Measurements from ENCODE around the gene ZCCHC24. TPM values are rescaled to one million over a fixed set of nuclear protein-coding genes. Genes with fewer than 3 reads are reported as not detected.

Gene ZCCHC24
- total RNA-seq, 1 donor from 2014 or later = 34.7 TPM

GRCh38 chr10:79472951-79473350 is 27.5 kb upstream of the ZCCHC24 start:
- ATAC-seq (no peak), DNase-seq (no peak)
- Histone ChIP-seq H3K27ac (no peak overlapping the region), H3K4me1 (peaks cover 9% of the 10 kb centered on the region), H3K4me3 (no peak overlapping the region), H3K36me3 (no peaks in the 10 kb centered on the region), H3K27me3 (ENCODE audit: low read depth) (no peaks in the 10 kb centered on the region), H3K9me3 (no peaks in the 10 kb centered on the region)
- intact Hi-C loops (cut with DNase I) = no loop called here
- TF ChIP-seq CTCF (IDR thresholded peaks at IDR 0.05) = no peak

DNA sequence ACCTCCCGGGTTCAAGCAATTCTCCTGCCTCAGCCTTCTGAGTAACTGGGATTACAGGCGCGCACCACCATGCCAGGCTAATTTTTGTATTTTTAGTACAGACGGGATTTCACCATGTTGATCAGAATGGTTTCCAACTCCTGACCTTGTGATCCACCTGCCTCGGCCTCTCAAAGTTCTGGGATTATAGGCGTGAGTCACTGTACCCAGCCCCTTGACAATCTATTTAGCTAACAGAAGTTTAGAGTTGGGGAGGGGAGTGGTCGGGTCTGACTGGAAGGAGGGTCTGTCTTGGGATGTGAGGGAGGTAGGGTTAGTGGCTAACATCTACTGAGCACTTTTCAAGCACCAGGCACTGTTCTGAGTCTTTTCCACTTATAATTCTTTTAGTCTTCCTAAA is 27.0 kb upstream of the ZCCHC24 start:
- no peak for DNase-seq
- intact Hi-C loops (cut with DNase I) = no loop called here

DNA sequence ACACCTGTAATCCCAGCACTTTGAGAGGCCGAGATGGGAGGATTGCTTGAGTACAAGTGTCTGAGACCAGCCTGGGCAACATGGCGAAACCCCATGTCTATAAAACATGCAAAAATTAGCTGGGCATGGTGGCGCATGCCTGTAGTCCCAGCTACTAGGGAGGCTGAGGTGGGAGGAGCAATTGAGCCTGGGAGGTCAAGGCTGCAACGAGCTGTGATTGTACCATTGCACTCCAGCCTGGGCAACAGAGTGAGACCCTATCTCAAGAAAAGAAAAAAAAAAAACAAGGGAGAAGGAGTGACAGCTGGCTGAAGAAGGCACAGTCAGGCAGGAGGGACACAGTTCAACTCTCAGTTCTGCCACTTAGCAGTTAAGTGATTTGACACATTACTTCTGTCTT is 26.4 kb upstream of the ZCCHC24 start:
- no peak for TF ChIP-seq CTCF (IDR thresholded peaks at IDR 0.05)
- no peaks in the 10 kb centered on the region for H3K9me3 ChIP-seq
- H3K4me3 ChIP-seq = no peak overlapping the region
- DNase-seq (no peak), ATAC-seq (no peak)
- peaks cover 20% of the 10 kb centered on the region for H3K4me1 ChIP-seq
- no peak overlapping the region for H3K27ac ChIP-seq
- intact Hi-C loops (cut with DNase I) = no loop called here
- no peaks in the 10 kb centered on the region for H3K27me3 ChIP-seq (ENCODE audit: low read depth)
- no peaks in the 10 kb centered on the region for H3K36me3 ChIP-seq

More for the DNA sequence above, 27.0 kb upstream of the ZCCHC24 start:
- H3K4me1 ChIP-seq = peaks cover 14% of the 10 kb centered on the region
- H3K36me3 ChIP-seq = no peaks in the 10 kb centered on the region
- H3K9me3 ChIP-seq = no peaks in the 10 kb centered on the region
- no peaks in the 10 kb centered on the region for H3K27me3 ChIP-seq (ENCODE audit: low read depth)
- TF ChIP-seq CTCF (IDR thresholded peaks at IDR 0.05) = no peak
- no peak overlapping the region for H3K27ac ChIP-seq
- no peak overlapping the region for H3K4me3 ChIP-seq
- ATAC-seq = no peak

DNA sequence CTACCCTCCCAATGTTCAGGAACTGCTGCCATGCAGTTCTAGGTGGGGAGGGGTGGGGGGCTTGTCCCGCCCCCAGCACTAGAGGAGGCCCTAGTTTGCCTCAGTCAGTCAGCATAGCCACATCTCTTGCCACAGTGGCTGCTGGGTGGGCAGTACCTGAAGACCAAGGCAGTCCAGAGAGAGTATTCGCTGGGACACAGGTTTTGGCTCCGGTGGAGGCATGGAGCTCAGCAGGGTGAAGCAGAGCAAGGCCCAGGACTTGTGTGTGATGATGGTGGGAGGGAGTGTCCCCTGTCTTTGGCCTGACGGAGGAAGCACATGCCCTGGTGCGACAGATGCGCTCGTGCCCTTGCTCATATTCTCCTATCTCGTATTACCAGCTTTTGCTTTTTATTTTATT is 24.7 kb upstream of the ZCCHC24 start:
- DNase-seq = no peak
- TF ChIP-seq CTCF (IDR thresholded peaks at IDR 0.05) = no peak
- Histone ChIP-seq H3K36me3 (no peaks in the 10 kb centered on the region), H3K4me3 (no peak overlapping the region), H3K4me1 (peaks cover 20% of the 10 kb centered on the region), H3K9me3 (no peaks in the 10 kb centered on the region), H3K27ac (no peak overlapping the region), H3K27me3 (ENCODE audit: low read depth) (no peaks in the 10 kb centered on the region)
- ATAC-seq = no peak
- intact Hi-C loops (cut with DNase I) = no loop called here

DNA sequence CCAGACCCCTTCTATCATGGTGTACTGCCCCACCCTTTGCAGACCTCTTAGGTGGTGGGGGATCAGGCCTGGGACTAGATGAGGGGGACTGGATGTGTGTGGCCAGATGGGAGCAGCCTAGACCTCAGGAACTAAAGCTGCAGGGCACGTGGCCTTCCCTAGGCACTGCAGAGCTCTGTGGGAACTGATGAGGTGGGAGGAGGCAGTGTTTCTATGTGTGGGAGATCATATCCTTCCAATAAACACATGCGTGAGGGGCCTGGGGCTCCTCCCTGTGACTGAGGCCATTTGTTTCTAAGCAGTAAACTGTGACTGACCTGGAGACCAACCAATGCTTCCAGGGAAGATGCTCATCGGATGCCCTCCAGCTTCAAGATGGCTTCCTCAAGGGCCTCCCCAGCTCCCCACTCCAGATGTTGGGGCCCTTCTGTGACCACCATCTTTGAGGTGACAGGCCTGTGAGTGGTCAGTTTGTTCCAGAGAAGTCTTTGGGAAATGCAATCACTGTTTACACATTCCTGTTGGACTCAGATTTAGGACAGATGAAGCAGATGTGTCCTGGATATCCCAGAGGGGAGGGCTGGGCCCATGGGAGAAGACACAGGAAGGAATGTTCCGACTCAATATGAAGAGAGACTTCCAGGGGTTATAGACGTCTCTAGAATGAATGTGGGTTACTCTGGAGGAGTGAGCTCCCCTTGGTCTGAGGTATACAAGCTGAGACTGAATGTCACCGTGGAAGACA is 23.6 kb upstream of the ZCCHC24 start:
- no peak for DNase-seq
- Histone ChIP-seq H3K4me3 (no peak overlapping the region), H3K27ac (peak overlapping the region; percentile 14), H3K4me1 (peaks cover 20% of the 10 kb centered on the region), H3K36me3 (no peaks in the 10 kb centered on the region), H3K27me3 (ENCODE audit: low read depth) (no peaks in the 10 kb centered on the region), H3K9me3 (no peaks in the 10 kb centered on the region)
- intact Hi-C loops (cut with DNase I) = loop anchor here (10.0 kb wide), 1 partner anchor 94 kb away; no protein-coding TSS in a partner anchor
- ATAC-seq = no peak
- TF ChIP-seq CTCF (IDR thresholded peaks at IDR 0.05) = no peak
